Left ventricle myocardium superior (tissue), 1 donor: ENCODE measurements around the gene TRMT2A. TPM values are rescaled to one million over a fixed set of nuclear protein-coding genes. Genes with fewer than 3 reads are reported as not detected.

Experiments used
- ATAC-seq: fragments of 200-7000 bp; cut with Tn5 transposase; one replicate; pipeline ENCODE4 v1.9.1; 2020; ENCODE audit warnings: mild to moderate bottlenecking, moderate library complexity
- DNase-seq: peaks from one replicate; pipeline ENCODE4 v3.0.0-alpha.2; 2020
- intact Hi-C: fragments of 100-400 bp; cut with micrococcal nuclease; formaldehyde crosslinking; loops from one replicate; pipeline ENCODE4 v1.11.0; 2022
- total RNA-seq: library from RNA; stranded (reverse); fragmentation: NEBNext Ultra II Directional; extraction: Animal tissue kit (Norgen Biotek cat#: 25700); gene quantifications from one replicate; pipeline ENCODE4 v1.2.1, GENCODE V29; 2021
- donor health status: DM: no; HTN: yes; CAD: no; lungs with severe emphysema.

The TRMT2A gene
- total RNA-seq, 1 donor from 2014 or later: 28.5 TPM

DNA sequence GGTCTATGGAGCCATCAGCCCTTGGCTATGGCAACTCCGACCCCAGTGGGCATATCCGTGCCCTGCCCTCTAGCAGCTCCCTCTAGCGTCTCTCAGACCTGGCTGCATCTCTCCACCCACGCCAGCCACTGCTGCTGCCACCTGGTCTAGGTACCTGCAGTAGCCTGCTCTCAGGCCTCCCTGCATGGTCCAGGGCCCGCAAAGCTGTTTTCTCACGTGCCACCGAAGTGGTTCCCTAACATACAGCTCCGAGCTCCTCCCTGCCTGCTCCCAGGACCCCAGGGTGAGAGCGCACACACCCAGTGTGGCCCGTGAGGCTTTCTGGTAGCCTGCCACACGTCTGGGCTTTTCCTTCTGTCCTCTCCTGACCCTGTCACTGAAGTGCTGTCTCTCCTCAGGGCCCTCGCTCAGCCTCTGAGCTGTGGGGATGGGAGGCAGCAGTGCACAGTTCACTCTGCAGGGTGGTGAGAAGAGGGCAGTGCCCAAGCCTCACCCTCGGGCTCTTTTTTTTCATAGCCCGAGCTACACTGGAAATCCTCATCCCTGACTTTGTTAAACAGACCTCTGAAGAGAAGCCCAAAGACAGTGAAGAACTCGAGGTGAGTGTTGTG, 22.7 kb downstream of the TRMT2A start:
- ATAC-seq: no peak
- intact Hi-C loops: no loop called here
- DNase-seq: peak; percentile 24

- DNase-seq (peak; percentile 86), ATAC-seq (peak; percentile 98)
- intact Hi-C loops: no loop called here
Measured at GRCh38 chr22:20093418-20094196, 23.4 kb downstream of the TRMT2A start.

DNA sequence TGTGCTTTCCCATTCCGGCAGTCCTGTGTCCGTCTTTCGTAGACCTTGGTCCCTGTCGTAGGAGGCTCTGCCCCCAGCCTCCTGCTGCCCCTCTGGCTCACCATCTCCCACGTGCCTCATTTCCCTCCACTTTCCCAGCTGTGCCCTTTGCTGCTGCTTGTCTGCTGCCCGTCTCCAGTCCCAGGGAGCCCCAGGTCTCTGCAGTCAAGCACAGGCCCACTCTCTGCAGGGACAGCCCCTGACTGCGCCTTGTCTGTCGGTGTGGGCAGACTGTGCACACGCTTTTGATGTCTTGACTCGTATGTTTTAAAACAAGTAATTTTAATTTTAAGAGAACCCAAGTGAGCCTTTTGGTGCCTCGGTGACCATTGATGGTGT, 24.6 kb downstream of the TRMT2A start:
- ATAC-seq (no peak), DNase-seq (peak; percentile 6)
- intact Hi-C loops: no loop called here

DNA sequence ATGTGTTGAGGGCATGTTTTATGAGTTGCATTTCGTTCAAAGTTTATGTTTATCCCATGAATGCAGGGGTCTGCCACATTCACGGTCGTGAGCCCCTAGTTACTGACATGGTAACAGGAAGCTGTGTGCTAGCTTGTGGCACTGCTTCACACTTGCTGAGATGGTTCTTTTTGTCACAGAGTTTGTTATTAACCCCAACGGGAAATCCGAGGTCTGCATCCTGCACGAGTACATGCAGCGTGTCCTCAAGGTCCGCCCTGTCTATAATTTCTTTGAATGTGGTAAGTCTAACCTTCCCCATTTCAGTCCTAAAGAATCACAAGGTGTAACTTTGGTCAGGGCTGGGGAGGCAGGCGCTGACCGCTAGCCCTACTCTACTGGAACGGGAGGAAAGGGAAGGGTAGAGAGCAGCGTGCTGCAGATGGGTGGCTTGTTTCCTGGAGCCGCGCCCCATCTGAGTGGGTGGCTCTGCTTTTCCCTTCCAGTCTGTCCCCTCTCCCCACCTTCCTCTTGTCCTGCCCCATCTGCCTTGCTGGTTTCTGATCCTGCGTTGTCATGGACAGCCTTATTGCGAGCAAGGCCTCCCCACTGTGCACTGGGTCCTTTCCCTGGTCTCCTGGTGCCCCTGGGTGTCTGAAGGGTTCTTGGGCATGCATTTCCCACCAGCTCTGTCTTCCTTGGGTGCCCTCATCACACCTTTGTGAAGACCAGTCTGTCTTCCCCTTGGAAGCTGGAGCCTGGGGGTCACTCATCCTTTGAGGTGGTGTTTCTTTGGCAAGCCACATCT, 25.1 kb downstream of the TRMT2A start:
- intact Hi-C loops: no loop called here

DNA sequence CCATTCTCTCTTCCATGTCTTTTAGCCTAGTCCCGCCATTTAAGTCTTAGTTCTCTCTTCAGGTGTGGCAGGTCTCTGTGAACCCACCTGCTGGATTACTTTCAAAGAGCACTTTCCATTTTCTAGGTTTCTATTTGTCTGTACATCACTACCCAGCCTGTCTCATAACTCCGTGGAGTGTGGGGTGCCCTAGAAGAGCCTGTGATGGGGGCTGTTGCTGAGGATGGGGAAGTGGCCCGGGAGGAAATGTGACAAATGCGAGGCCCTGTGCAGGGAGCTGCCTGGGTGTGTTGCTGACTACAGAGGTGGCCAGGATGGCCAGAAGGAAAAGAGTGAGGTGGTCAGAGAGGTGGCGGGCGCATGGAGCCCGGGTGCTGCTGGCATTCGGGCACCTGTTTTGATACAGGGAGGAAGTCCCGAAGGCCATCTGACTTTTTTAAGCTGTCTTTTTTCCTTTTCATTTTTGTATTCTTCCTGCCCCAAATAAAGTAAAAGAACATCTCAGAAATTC, 26.2 kb downstream of the TRMT2A start:
- no peak for ATAC-seq
- peak; percentile 3 for DNase-seq
- intact Hi-C loops: no loop called here

More for the DNA sequence above, 25.1 kb downstream of the TRMT2A start:
- DNase-seq (peak; percentile 13), ATAC-seq (no peak)

DNA sequence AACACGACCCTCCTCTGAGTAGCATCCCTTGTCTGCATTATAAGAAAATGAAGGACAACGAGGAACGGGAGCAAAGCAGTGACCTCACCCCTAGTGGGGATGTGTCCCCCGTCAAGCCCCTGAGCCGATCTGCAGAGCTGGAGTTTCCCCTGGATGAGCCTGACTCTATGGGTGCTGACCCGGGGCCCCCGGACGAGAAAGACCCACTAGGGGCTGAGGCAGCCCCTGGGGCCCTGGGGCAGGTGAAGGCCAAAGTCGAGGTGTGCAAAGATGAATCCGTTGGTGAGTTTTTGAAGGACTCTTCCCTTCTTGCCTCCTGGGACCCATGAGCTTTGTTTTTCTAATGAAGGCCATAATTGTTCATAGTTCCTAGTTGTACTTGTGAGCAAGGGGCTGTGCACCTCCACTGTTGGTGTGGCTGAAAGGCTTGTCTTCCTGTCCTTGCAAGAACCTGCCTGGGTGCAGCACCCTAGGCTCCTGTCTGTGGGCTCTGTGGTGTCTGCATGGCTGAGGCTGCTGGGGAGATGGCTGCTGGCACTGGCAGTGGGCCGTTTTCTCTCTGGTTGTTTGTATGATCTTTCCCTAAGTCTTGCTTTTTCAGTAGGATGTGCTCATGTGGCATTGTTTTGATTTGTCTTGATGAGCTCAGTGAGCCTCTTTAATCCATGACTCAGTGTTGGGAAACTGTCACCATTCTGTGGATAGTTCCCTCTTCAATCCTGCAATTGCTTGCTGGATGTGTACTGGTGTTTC, 26.9 kb downstream of the TRMT2A start:
- intact Hi-C loops: no loop called here
- DNase-seq (peak; percentile 4), ATAC-seq (no peak)

DNA sequence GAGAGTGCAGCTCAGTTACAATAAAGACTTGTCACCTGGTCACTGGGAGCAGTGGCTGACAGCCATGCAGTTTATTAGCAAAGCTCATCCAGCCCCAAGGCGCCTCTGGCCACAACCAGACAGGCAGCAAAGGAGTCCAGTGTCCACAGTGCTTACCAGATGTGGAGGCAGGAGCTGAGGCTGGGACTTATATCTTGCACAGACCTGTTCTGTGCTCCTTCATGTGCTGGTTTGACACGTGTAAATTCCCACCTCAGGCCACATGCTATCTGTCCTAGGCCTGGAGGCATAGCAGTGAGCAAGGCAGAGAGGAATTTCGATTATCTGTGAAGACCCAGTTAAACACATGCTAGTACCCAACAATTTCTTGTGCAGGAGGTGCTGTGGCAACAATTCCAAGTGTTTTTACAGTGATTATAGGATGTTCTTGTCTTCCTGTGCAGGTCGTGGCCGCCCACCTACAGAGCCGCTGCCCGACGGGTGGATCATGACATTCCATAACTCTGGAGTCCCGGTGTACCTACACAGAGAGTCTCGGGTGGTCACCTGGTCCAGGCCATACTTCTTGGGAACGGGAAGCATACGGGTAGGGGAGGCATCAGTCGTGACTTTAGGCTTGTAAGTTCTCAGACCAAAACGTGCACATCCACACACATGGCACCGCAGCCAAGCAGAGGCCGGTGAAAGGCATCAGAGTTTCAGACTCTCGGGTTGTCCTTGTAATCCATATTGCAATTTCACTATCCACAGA, 27.6 kb downstream of the TRMT2A start:
- intact Hi-C loops: no loop called here
- DNase-seq (peak; percentile 13), ATAC-seq (no peak)

- ATAC-seq (no peak), DNase-seq (peak; percentile 21)
- intact Hi-C loops: no loop called here
Measured at GRCh38 chr22:20088263-20088648, 28.8 kb downstream of the TRMT2A start.

GRCh38 chr22:20087319-20088262, 29.4 kb downstream of the TRMT2A start:
- intact Hi-C loops: no loop called here
- DNase-seq: peak; percentile 9
- ATAC-seq: no peak

GRCh38 chr22:20086763-20087162, 30.3 kb downstream of the TRMT2A start:
- peak; percentile 15 for DNase-seq
- no peak for ATAC-seq
- intact Hi-C loops: no loop called here

DNA sequence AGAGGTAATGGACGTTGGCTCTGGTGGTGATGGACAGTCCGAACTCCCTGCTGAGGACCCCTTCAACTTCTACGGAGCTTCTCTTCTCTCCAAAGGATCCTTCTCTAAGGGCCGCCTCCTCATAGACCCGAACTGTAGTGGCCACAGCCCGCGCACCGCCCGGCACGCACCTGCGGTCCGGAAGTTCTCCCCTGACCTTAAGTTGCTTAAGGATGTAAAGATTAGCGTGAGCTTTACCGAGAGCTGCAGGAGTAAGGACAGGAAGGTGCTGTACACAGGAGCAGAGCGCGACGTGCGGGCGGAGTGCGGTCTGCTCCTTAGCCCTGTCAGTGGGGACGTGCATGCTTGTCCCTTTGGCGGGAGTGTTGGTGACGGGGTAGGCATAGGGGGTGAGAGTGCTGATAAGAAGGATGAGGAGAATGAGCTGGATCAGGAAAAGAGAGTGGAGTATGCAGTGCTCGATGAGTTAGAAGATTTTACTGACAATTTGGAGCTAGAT, 30.9 kb downstream of the TRMT2A start:
- peak; percentile 8 for DNase-seq
- intact Hi-C loops: no loop called here
- ATAC-seq: no peak

DNA sequence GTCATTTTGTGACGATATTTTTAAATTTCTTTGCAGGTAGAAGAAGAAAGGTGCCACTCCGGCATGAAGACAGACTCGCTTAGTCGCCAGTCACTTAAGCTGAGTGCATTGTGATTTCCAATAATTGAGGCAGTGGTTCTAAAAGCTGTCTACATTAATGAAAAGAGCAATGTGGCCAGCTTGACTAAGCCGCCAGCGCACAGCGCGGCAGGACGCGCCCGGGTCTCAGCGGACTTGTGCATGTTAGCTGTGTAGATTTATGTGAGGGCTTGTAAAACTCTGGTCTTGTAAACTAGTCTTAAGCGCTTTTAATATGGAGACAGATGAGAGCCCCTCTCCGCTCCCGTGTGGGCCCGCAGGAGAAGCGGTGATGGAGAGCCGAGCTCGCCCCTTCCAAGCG, 31.4 kb downstream of the TRMT2A start:
- peak; percentile 10 for DNase-seq
- no peak for ATAC-seq
- intact Hi-C loops: no loop called here

GRCh38 chr22:20084547-20085413, 32.2 kb downstream of the TRMT2A start:
- intact Hi-C loops: no loop called here
- ATAC-seq (no peak), DNase-seq (peak; percentile 32)

DNA sequence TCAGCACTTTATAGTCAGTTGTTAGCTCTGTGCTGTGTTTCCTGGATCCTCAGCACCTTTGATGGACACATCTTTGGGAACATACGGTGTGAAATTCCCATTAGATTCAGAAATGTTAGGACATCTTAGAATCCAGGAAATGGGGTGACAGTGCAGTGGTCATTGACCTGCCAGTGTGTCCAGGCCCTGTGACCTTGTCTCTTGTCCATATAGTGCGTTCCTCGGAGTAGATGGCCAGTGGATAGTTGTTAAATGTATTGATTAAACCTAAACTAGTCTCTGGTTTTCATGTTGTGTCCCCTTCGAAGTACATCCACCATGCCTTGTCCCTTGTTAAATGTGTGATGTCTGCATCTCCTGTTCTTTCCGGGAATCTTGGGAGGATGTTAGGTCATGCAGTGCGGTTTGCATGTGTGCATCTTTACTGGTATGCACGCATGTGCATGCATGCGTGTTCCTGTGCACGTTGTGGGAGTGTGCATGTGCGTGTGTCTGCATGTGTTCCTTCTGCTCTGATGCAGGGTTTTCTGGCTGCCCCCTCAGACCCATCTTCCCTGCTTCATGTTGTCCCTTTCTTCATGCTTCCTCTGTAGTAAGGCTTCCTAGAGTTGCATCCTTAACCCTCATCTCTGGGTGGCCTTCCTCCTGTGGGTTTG, 33.0 kb downstream of the TRMT2A start:
- intact Hi-C loops: no loop called here
- ATAC-seq (no peak), DNase-seq (peak; percentile 17)

GRCh38 chr22:20083157-20083890, 33.7 kb downstream of the TRMT2A start:
- ATAC-seq (no peak), DNase-seq (peak; percentile 12)
- intact Hi-C loops: no loop called here
